GM12801 (cell line): Measurements from ENCODE around the gene DYDC2.

Experiments used
- TF ChIP-seq, protein P1 (sequence below): IDR thresholded peaks from one replicate; pipeline ENCODE4 v1.5.1; 2011; ENCODE audit warnings: control low read depth; ENCODE audit not compliant: insufficient read length; ENCODE audit errors: extremely low read depth

Gene DYDC2

DNA sequence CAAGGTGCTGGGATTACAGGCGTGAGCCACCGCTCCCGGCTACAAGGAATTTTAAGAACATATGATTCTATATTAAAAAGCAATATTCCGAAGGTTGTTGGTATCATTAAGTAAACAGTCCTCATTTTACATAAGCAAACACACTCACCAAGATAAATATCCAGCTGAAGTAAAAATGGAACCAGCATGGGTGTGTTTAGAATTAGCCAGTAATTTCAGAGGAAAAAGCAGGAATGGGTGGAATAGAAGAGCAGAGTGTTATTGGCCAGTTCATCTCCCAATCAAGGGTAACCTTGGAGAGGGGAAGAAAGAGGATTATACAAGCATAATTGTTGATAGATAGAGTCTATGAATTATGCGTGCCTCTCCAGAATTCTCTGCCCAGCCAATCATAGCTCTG is 35.4 kb upstream of the DYDC2 start:
- TF ChIP-seq, protein P1, sequence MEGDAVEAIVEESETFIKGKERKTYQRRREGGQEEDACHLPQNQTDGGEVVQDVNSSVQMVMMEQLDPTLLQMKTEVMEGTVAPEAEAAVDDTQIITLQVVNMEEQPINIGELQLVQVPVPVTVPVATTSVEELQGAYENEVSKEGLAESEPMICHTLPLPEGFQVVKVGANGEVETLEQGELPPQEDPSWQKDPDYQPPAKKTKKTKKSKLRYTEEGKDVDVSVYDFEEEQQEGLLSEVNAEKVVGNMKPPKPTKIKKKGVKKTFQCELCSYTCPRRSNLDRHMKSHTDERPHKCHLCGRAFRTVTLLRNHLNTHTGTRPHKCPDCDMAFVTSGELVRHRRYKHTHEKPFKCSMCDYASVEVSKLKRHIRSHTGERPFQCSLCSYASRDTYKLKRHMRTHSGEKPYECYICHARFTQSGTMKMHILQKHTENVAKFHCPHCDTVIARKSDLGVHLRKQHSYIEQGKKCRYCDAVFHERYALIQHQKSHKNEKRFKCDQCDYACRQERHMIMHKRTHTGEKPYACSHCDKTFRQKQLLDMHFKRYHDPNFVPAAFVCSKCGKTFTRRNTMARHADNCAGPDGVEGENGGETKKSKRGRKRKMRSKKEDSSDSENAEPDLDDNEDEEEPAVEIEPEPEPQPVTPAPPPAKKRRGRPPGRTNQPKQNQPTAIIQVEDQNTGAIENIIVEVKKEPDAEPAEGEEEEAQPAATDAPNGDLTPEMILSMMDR = no peak

DNA sequence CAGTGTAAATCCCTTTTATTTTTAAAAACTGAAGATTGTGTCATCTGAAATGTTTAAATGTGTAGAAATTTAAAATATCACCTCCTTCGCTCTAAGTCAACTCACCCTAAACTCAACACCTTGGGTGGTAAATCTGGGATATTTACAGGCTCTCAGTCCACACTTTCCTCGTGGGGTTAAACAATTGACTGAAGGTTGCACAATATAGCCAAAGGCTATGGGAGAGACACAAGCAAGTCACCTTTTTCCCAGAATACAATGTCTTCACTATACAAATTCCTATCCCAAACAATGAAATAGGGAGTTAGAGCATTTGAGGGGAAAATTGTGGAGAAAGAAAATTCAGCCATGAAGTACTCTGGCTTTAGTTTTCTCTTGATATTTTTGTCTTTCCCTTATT is 34.4 kb upstream of the DYDC2 start:
- TF ChIP-seq, protein P1 = no peak

DNA sequence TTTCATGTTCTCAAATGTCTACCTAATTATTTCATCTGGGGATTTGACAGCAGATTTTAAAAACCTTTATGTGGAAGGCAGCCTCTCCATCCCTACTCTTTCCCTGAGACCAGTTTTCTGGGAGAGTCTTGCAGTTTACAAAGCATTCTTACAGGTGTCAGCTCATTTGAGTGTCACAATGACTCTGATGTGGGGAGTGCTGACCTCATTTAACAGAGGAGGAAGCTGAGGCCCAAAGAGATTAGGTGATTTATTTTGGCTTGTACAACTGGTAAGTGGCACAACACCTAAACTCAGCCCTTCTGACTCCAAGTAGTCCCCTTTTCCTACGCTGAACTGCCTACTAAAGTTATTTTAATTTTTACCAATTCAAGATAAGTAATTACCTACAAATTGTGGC is 33.9 kb upstream of the DYDC2 start:
- TF ChIP-seq, protein P1 = no peak

DNA sequence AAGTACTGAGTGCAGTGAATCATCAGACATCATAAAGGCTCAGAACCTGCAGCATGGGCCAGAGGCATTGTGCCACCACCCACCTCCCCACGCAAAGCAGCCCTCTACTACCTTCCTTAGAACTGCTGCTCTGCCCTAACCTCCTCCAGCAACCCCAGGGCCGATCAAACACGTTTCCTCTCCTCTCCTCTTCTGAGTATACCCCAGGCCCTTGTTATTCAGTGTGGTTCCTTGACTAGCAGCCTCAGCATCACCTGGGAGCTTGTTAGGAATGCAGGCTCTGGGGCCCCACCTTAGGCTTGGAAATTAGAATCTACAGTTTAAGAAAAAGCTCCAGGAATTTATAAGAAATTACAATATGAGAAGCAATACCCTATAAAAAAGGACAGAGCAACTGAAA is 33.3 kb upstream of the DYDC2 start:
- TF ChIP-seq, protein P1 = no peak

DNA sequence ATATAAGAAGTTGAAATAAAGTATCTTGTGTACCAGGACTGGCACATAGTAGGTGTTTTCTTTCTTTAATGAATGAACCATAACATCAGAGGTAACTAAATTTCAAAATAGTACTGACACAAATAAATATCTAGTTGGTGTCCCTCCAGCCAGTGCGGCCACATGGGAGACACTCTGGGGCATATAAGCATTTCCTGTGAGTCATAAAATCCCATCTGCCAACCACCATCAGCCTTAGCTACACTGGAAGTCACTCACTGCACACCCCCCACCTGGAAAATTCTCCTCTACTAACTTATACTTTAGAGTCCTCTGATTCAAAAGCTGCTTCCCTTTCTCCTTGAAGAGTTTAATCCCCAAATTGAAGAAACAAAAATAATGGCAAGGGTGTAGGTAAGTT is 32.5 kb upstream of the DYDC2 start:
- TF ChIP-seq, protein P1 = no peak

DNA sequence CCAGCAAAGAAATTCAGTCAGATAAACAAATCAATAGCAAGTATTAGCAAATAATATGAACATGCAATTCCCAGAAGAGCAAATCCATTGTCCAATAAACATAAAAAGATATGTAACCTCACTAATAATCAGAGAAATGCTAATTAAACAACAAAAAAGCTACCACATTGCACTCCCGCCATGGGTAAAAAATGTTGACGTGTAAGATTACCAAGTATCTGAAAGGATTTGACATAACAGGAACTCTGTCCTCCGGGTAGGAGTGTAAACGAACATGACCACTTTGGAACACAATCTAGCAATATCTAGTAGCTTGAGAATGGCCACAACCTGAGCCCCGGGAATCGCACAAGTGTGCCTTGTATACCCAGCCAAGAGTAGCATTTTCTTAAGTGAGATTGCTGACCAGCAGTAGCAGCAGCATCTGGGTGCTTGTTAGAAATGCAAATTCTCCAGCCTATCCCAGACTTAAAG is 31.7 kb upstream of the DYDC2 start:
- TF ChIP-seq, protein P1 = no peak

DNA sequence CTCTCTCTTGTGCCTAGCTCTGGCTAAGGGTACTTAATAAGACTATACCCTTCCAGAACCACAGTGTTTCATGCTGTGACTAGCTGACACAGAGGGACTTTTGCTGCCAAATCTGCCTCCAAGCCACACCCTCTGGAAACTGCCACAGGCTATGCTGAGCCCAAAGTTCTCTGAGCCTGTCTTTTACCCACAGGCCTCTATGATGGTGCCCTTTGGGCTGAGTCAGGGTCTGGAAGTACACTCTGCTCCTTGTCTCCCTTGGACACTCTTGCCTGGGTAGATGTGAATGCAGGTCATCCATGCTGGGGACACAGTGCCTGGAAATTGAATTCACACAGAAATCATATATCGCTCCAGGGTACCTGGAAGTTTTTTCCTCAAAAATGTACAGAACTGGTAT is 22.6 kb upstream of the DYDC2 start:
- TF ChIP-seq, protein P1 = no peak

DNA sequence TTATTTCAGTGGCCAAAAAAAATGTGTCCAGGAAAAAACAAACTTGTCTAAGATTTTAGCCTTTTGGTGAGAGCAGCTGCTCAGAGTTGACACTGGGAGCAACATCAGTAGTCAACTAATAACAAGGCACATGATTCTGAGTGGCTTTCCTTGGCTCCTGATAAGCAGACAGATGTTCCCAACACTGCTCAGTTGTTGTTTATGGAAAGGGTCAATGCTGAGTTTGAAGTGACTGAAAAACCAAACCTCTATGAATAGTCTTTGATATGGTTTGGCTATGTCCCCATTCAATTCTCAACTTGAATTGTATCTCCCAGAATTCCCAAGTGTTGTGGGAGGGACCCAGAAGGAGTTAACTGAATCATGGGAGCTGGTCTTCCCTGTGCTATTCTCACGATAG is 12.3 kb upstream of the DYDC2 start:
- TF ChIP-seq, protein P1 = no peak
